ENCODE results near the gene CCDC90B. TPM values are rescaled to one million over a fixed set of nuclear protein-coding genes. Genes with fewer than 3 reads are reported as not detected.

Gene CCDC90B
- total and polyA plus RNA-seq, 2 of the 8 experiments (the other 6 are each of a cell fraction or from before 2014, with no cell fraction given): 21.8 to 54.5 TPM

- no peak overlapping the region for H3K27ac ChIP-seq (ENCODE audit: low read depth, low read length)
- CTCF ChIA-PET (ENCODE audit: partially characterized antibody): interaction anchor here (1.6 kb wide), 1 partner anchor 546 kb away, joined by 3 read pairs; no protein-coding TSS in a partner anchor
- H3K4me2 ChIP-seq (ENCODE audit: insufficient read depth in 1 of 2, low read depth in 2 of 2, low read length in 2 of 2): no peak overlapping the region
- no peak for TF ChIP-seq CHD7 (IDR thresholded peaks at IDR 0.05; ENCODE audit: insufficient replicate concordance, low read length)
These were observed 13.5 kb downstream of the CCDC90B start for GRCh38 chr11:83272627-83273026.

More at GRCh38 chr11:83272627-83273026, 13.5 kb downstream of the CCDC90B start:
- DNase-seq (ENCODE audit: low read depth in 1 of 2, low spot score in 2 of 2) (no peak), FAIRE-seq (no peak)
- no peak overlapping the region for H4K8ac ChIP-seq (ENCODE audit: extremely low read depth, insufficient read depth, low read length)
- POLR2A ChIA-PET (ENCODE audit: partially characterized antibody): no interaction called here
- peaks cover 0 to 51% (median 12%) of the 10 kb centered on the region in 4 experiments; a peak in 6 of 8 replicates for H3K36me3 ChIP-seq (ENCODE audit: control insufficient read depth in 2 of 4, insufficient read depth in 4 of 4, low read length in 3 of 4)
- H3K23me2 ChIP-seq (ENCODE audit: low read depth, low read length): no peaks in the 10 kb centered on the region
- no peak overlapping the region for H3K4me3 ChIP-seq (ENCODE audit: extremely low read depth in 1 of 4, insufficient read depth in 2 of 4, low read depth in 3 of 4, low read length in 4 of 4)
- H2BK12ac ChIP-seq (ENCODE audit: low read depth, low read length): no peak overlapping the region
- no peaks in the 10 kb centered on the region for H3K27me3 ChIP-seq (replicated peaks in 1 of 4; ENCODE audit: control insufficient read depth in 3 of 4, extremely low read depth in 1 of 4, insufficient read depth in 3 of 4, low read length in 3 of 4)
- H2BK5ac ChIP-seq (ENCODE audit: low read depth, low read length): no peak overlapping the region
- no peak overlapping the region for H3K9ac ChIP-seq (replicated peaks in 1 of 4; ENCODE audit: extremely low read depth in 1 of 4, low read depth in 3 of 4, low read length in 3 of 4)
- H3K4me1 ChIP-seq (replicated peaks in 1 of 4; ENCODE audit: control insufficient read depth in 3 of 4, insufficient read depth in 4 of 4, low read length in 3 of 4): no peaks in the 10 kb centered on the region
- no peak overlapping the region for H2BK120ac ChIP-seq (replicated peaks; ENCODE audit: low read depth, low read length)
- no peak overlapping the region for H3K14ac ChIP-seq (ENCODE audit: insufficient read length)
- no peaks in the 10 kb centered on the region for H3K9me3 ChIP-seq (ENCODE audit: insufficient read depth in 2 of 2, low read depth in 1 of 2, low read length in 1 of 2)
- no peaks in the 10 kb centered on the region for H3K79me1 ChIP-seq (ENCODE audit: low read depth, low read length)
- no peak overlapping the region for H3K4ac ChIP-seq (replicated peaks; ENCODE audit: insufficient read length, low read depth, low read length)
- no peak overlapping the region for H2BK20ac ChIP-seq (ENCODE audit: low read length)
- H3K23ac ChIP-seq (ENCODE audit: insufficient read length): no peak overlapping the region
- H4K91ac ChIP-seq (replicated peaks; ENCODE audit: insufficient read length, low read length): no peak overlapping the region
- no peak overlapping the region for H3K56ac ChIP-seq (replicated peaks; ENCODE audit: insufficient read length, low read depth, low read length)
- no peak overlapping the region for H2BK15ac ChIP-seq (ENCODE audit: low read length)
- H3K79me2 ChIP-seq (ENCODE audit: control insufficient read depth in 1 of 2, insufficient read depth in 2 of 2, low read length in 2 of 2): no peaks in the 10 kb centered on the region
- peaks cover 0 to 1% of the 10 kb centered on the region in 2 experiments for H4K20me1 ChIP-seq (replicated peaks in 1 of 2; ENCODE audit: control insufficient read depth in 1 of 2, insufficient read depth in 2 of 2, low read length in 2 of 2)
- no peak overlapping the region for H2AFZ ChIP-seq (ENCODE audit: low read length)
- no peak overlapping the region for H4K5ac ChIP-seq (ENCODE audit: insufficient read length, low read depth, low read length)
- H3K18ac ChIP-seq (ENCODE audit: extremely low read depth, low read length): no peak overlapping the region
- H2AK5ac ChIP-seq (ENCODE audit: low read depth, low read length): no peak overlapping the region

All from H1 (cell line).